Measurements from ENCODE around the gene CISD2.

CISD2 gene

GRCh38 chr4:102829803-102830202, 39.0 kb upstream of the CISD2 start:
- no peak for DNase-seq (ENCODE audit: low spot score)
- in situ Hi-C loops (cut with MboI; ENCODE audit: low sequenced_read_pairs, unreplicated experiment), result no loop called here

GRCh38 chr4:102832105-102832504, 36.7 kb upstream of the CISD2 start:
- no peak for DNase-seq (ENCODE audit: low spot score)
- TF ChIP-seq CTCF (IDR thresholded peaks at IDR 0.05; ENCODE audit: borderline replicate concordance, control extremely low read depth, extremely low read depth, insufficient read depth, missing control alignments), result no peak
- in situ Hi-C loops (cut with MboI; ENCODE audit: low sequenced_read_pairs, unreplicated experiment), result no loop called here

More at GRCh38 chr4:102829803-102830202, 39.0 kb upstream of the CISD2 start:
- TF ChIP-seq CTCF (IDR thresholded peaks at IDR 0.05; ENCODE audit: borderline replicate concordance, control extremely low read depth, extremely low read depth, insufficient read depth, missing control alignments), result no peak

GRCh38 chr4:102832667-102833066, 36.1 kb upstream of the CISD2 start:
- no peak for DNase-seq (ENCODE audit: low spot score)
- in situ Hi-C loops (cut with MboI; ENCODE audit: low sequenced_read_pairs, unreplicated experiment), result no loop called here
- no peak for TF ChIP-seq CTCF (IDR thresholded peaks at IDR 0.05; ENCODE audit: borderline replicate concordance, control extremely low read depth, extremely low read depth, insufficient read depth, missing control alignments)

- DNase-seq (ENCODE audit: low spot score), result no peak
- in situ Hi-C loops (cut with MboI; ENCODE audit: low sequenced_read_pairs, unreplicated experiment), result no loop called here
- no peak for TF ChIP-seq CTCF (IDR thresholded peaks at IDR 0.05; ENCODE audit: borderline replicate concordance, control extremely low read depth, extremely low read depth, insufficient read depth, missing control alignments)
These were observed 32.2 kb upstream of the CISD2 start for GRCh38 chr4:102836596-102836995.

- TF ChIP-seq CTCF (IDR thresholded peaks at IDR 0.05; ENCODE audit: borderline replicate concordance, control extremely low read depth, extremely low read depth, insufficient read depth, missing control alignments), result no peak
- no peak for DNase-seq (ENCODE audit: low spot score)
- in situ Hi-C loops (cut with MboI; ENCODE audit: low sequenced_read_pairs, unreplicated experiment), result no loop called here
These were observed 26.4 kb upstream of the CISD2 start for GRCh38 chr4:102842367-102842766.

GRCh38 chr4:102843273-102843672, 25.5 kb upstream of the CISD2 start:
- TF ChIP-seq CTCF (IDR thresholded peaks at IDR 0.05; ENCODE audit: borderline replicate concordance, control extremely low read depth, extremely low read depth, insufficient read depth, missing control alignments), result no peak
- in situ Hi-C loops (cut with MboI; ENCODE audit: low sequenced_read_pairs, unreplicated experiment), result no loop called here

GRCh38 chr4:102843938-102844337, 24.9 kb upstream of the CISD2 start:
- TF ChIP-seq CTCF (IDR thresholded peaks at IDR 0.05; ENCODE audit: borderline replicate concordance, control extremely low read depth, extremely low read depth, insufficient read depth, missing control alignments), result no peak
- in situ Hi-C loops (cut with MboI; ENCODE audit: low sequenced_read_pairs, unreplicated experiment), result no loop called here
- no peak for DNase-seq (ENCODE audit: low spot score)

More at GRCh38 chr4:102843273-102843672, 25.5 kb upstream of the CISD2 start:
- DNase-seq (ENCODE audit: low spot score), result no peak
